Right lobe of liver (tissue), 4 donors: ENCODE data around the gene SCYGR8.

Source experiments
- CTCF ChIP-seq, 4 donors: fragments of 200-600 bp in 3 of 4; fragments of 450-650 bp in 1 of 4; IDR thresholded peaks; one replicate each; pipeline versions ENCODE4 v1.5.1 to v1.8.0; 2016 to 2022; ENCODE audit warnings: antibody characterized with exemption in 4 of 4, mild to moderate bottlenecking in 2 of 4
- POLR2A ChIP-seq: fragments of 450-650 bp; IDR thresholded peaks from one replicate; pipeline ENCODE4 v1.6.1; 2017; ENCODE audit warnings: antibody characterized with exemption, mild to moderate bottlenecking
- donor health status: DM: no; HTN: no; CAD: no.
- donor health status: DM: no; HTN: no; CAD: no.
- donor health status: DM: no; HTN: yes; CAD: no.

- peak; percentile 83 to 94 (median 90) for TF ChIP-seq CTCF (IDR thresholded peaks at IDR 0.05)
- no peak for TF ChIP-seq POLR2A
Observed at GRCh38 chr2:227766373-227766883, 20.7 kb downstream of the SCYGR8 start.
